B cell (primary cell): Measurements from ENCODE around the gene CES4A.

Experiments used
- EZH2 ChIP-seq: IDR thresholded peaks from 2 replicates; pipeline ENCODE4 v1.6.1; 2012; ENCODE audit warnings: borderline replicate concordance, low read depth, mild to moderate bottlenecking, moderate library complexity, low read length; ENCODE audit not compliant: insufficient read depth, poor library complexity, severe bottlenecking
- TF ChIP-seq, protein P1 (sequence below): fragments of 200-600 bp; IDR thresholded peaks from one replicate; pipeline ENCODE4 v1.8.0; 2022; ENCODE audit warnings: antibody characterized with exemption, mild to moderate bottlenecking

DNA sequence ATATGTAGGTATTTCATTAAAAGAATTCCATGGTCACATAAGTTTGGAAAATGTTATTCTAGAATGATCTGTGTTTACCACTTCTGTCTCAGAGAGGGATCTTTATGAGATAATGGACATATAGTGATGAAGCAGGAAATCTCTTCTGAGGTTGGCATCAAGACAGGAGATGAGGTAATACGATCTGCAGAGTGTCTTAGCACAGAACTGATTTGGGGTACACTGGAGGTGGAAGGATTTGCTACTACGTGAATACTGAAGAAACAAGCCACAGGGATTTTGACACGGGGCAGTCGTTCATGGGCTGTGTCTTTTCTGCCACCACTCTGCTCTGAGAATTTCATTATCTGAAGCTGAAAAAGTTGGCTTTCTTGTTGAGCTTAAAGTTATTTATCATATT lies 46.1 kb downstream of the CES4A start:
- TF ChIP-seq, protein P1, sequence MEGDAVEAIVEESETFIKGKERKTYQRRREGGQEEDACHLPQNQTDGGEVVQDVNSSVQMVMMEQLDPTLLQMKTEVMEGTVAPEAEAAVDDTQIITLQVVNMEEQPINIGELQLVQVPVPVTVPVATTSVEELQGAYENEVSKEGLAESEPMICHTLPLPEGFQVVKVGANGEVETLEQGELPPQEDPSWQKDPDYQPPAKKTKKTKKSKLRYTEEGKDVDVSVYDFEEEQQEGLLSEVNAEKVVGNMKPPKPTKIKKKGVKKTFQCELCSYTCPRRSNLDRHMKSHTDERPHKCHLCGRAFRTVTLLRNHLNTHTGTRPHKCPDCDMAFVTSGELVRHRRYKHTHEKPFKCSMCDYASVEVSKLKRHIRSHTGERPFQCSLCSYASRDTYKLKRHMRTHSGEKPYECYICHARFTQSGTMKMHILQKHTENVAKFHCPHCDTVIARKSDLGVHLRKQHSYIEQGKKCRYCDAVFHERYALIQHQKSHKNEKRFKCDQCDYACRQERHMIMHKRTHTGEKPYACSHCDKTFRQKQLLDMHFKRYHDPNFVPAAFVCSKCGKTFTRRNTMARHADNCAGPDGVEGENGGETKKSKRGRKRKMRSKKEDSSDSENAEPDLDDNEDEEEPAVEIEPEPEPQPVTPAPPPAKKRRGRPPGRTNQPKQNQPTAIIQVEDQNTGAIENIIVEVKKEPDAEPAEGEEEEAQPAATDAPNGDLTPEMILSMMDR, result no peak
- no peak for TF ChIP-seq EZH2
